ENCODE data around the gene COPZ2. TPM values are rescaled to one million over a fixed set of nuclear protein-coding genes. Genes with fewer than 3 reads are reported as not detected.

Gene COPZ2
- polyA plus RNA-seq, 3 donors, result 17.5 to 18.9 (median 18.7) TPM

GRCh38 chr17:48056879-48057278 is 19.3 kb upstream of the COPZ2 start:
- no peak for DNase-seq (ENCODE audit: low read depth in 3 of 3, low spot score in 2 of 3)

GRCh38 chr17:48056246-48056745 is 18.7 kb upstream of the COPZ2 start:
- DNase-seq (ENCODE audit: low read depth in 3 of 3, low spot score in 2 of 3), result no peak

- no peak for DNase-seq (ENCODE audit: low read depth in 3 of 3, low spot score in 2 of 3)
Observed at GRCh38 chr17:48055531-48056245, 18.1 kb upstream of the COPZ2 start.

- DNase-seq (ENCODE audit: low read depth in 3 of 3, low spot score in 2 of 3), result peak; percentile 77 to 84 (median 82)
Observed at GRCh38 chr17:48054238-48055185, 16.9 kb upstream of the COPZ2 start.

- DNase-seq (ENCODE audit: low read depth in 3 of 3, low spot score in 2 of 3), result no peak
Observed at GRCh38 chr17:48053758-48054237, 16.2 kb upstream of the COPZ2 start.

GRCh38 chr17:48052956-48053757 is 15.6 kb upstream of the COPZ2 start:
- DNase-seq (ENCODE audit: low read depth in 3 of 3, low spot score in 2 of 3), result peak in 2 of 3 donors; percentile 49 to 63

GRCh38 chr17:48051706-48052486 is 14.3 kb upstream of the COPZ2 start:
- DNase-seq (ENCODE audit: low read depth in 3 of 3, low spot score in 2 of 3), result peak in 1 of 3 donors; percentile 48

- DNase-seq (ENCODE audit: low read depth in 3 of 3, low spot score in 2 of 3), result no peak
Observed at GRCh38 chr17:48051283-48051682, 13.7 kb upstream of the COPZ2 start.

- peak in 2 of 3 donors; percentile 60 to 68 for DNase-seq (ENCODE audit: low read depth in 3 of 3, low spot score in 2 of 3)
Observed at GRCh38 chr17:48048384-48049126, 11.0 kb upstream of the COPZ2 start.

GRCh38 chr17:48047741-48048383 is 10.3 kb upstream of the COPZ2 start, which contains the start of gene NFE2L1:
TSS of gene NFE2L1 (plus strand) at chr17:48048359. CDS start at chr17:48051119, 2,760 bp downstream.
- DNase-seq (ENCODE audit: low read depth in 3 of 3, low spot score in 2 of 3), result peak; percentile 95 to 99 (median 97)

GRCh38 chr17:48047113-48047740 is 9.6 kb upstream of the COPZ2 start:
- DNase-seq (ENCODE audit: low read depth in 3 of 3, low spot score in 2 of 3), result no peak

GRCh38 chr17:48046296-48046695 is 8.7 kb upstream of the COPZ2 start:
- DNase-seq (ENCODE audit: low read depth in 3 of 3, low spot score in 2 of 3), result no peak

GRCh38 chr17:48045316-48046001 is 7.9 kb upstream of the COPZ2 start:
- DNase-seq (ENCODE audit: low read depth in 3 of 3, low spot score in 2 of 3), result no peak

- no peak for DNase-seq (ENCODE audit: low read depth in 3 of 3, low spot score in 2 of 3)
Observed at GRCh38 chr17:48044851-48045250, 7.3 kb upstream of the COPZ2 start.

- DNase-seq (ENCODE audit: low read depth in 3 of 3, low spot score in 2 of 3), result no peak
Observed at GRCh38 chr17:48043176-48043575, 5.6 kb upstream of the COPZ2 start.

GRCh38 chr17:48038687-48039086 is 1.1 kb upstream of the COPZ2 start:
- DNase-seq (ENCODE audit: low read depth in 3 of 3, low spot score in 2 of 3), result no peak

- DNase-seq (ENCODE audit: low read depth in 3 of 3, low spot score in 2 of 3), result no peak
Observed at GRCh38 chr17:48037838-48038323, 284 bp upstream of the COPZ2 start.
